Activated CD4-positive, alpha-beta T cell treated with anti-CD3 and anti-CD28 coated beads, Interleukin-2, amount 10 ng/mL, durations not matched to agents 24 days and 14 days (primary cell): ENCODE measurements around the gene METTL2B. TPM values are rescaled to one million over a fixed set of nuclear protein-coding genes. Genes with fewer than 3 reads are reported as not detected.
"Not testable (repeated sequence)": the region's sequence is repeated elsewhere in the genome, so short reads cannot be mapped to it uniquely, and the experiment has no call there.

ENCODE experiments used
- DNase-seq: peaks from one replicate; pipeline ENCODE4 v3.0.0; 2022
- H3K27ac Mint-ChIP-seq: one replicate; pipeline ENCODE4 v1.8.0; 2022; ENCODE audit warnings: mild to moderate bottlenecking, mixed read lengths
- H3K27me3 Mint-ChIP-seq: one replicate; pipeline ENCODE4 v1.8.0; 2022; ENCODE audit warnings: mixed read lengths
- H3K36me3 Mint-ChIP-seq: one replicate; pipeline ENCODE4 v1.8.0; 2022; ENCODE audit warnings: low read depth, mild to moderate bottlenecking, mixed read lengths
- H3K4me1 Mint-ChIP-seq: one replicate; pipeline ENCODE4 v1.8.0; 2021; ENCODE audit warnings: mixed read lengths
- H3K4me3 Mint-ChIP-seq: one replicate; pipeline ENCODE4 v1.8.0; 2022; ENCODE audit warnings: mild to moderate bottlenecking, moderate library complexity, mixed read lengths
- H3K9me3 Mint-ChIP-seq: one replicate; pipeline ENCODE4 v1.8.0; 2021; ENCODE audit warnings: mixed read lengths
- intact Hi-C: fragments of 100-400 bp; cut with micrococcal nuclease; formaldehyde crosslinking; loops from one replicate; pipeline ENCODE4 v1.15.1; 2023
- total RNA-seq: library from RNA; stranded (reverse); gene quantifications from 2 replicates; pipeline ENCODE4 v1.2.3, GENCODE V29; 2022

Gene METTL2B, protein sequence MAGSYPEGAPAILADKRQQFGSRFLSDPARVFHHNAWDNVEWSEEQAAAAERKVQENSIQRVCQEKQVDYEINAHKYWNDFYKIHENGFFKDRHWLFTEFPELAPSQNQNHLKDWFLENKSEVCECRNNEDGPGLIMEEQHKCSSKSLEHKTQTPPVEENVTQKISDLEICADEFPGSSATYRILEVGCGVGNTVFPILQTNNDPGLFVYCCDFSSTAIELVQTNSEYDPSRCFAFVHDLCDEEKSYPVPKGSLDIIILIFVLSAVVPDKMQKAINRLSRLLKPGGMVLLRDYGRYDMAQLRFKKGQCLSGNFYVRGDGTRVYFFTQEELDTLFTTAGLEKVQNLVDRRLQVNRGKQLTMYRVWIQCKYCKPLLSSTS
- 61.1 and 71.3 TPM in 2 replicates for total RNA-seq

DNA sequence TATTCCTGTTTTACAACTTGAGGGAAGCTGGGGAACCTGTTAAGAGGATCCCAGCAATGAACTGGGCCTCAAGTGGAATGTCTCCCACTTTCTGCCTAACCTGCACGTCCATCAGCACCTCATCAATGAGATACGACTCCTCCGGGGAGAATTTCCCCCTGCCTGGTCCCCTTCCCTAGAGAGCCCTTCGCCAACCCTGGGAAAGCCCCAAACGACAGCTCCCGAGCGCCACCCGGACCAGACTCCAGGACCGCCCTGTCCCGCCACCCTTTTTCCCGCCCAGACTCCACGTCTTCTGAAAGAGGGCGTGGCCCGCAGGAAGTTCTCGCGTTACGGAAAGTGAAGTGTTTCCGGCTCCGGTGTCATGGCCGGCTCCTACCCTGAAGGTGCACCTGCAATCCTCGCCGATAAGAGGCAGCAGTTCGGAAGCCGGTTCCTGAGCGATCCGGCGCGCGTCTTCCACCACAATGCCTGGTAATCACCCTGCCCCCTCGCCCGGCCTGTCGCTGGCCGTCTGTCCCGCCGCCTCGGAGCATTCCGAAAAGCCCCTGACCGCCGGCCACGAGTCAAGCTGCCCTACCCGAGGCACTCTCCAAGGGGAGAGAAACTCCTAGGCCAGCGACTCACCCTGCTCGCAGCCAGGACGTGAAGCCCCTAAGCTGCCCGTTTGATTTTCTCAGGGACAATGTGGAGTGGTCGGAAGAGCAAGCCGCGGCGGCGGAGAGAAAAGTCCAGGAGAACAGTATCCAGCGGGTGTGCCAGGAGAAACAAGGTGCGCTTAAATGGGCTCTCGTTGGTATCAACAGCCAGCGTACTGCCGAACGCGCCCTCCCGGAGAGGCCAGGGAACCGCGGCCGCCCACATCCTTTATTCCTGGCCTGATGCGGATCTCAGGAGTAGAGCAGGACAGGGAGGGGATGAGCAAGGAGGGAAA lies at the start of gene METTL2B:
Gene METTL2B (plus strand): TSS at position 347 of the 934 bp plus-strand sequence. CDS start 18 bp downstream, at position 365.
- H3K9me3 Mint-ChIP-seq, H3K27me3 Mint-ChIP-seq: not testable (repeated sequence)
- intact Hi-C loops = loop anchor here (1.0 to 5.0 kb wide), 5 partner anchors 17 to 406 kb away; partner anchors contain the start of gene RBM28
- H3K4me3 Mint-ChIP-seq = peak within 1 kb of the TSS; percentile 98
- peak; percentile 98 for DNase-seq
- peak within 1 kb of the TSS; percentile 97 for H3K27ac Mint-ChIP-seq
- H3K4me1 Mint-ChIP-seq = peaks cover 15% of the 10 kb centered on the region
- peaks cover 19% of the 10 kb centered on the region for H3K36me3 Mint-ChIP-seq

DNA sequence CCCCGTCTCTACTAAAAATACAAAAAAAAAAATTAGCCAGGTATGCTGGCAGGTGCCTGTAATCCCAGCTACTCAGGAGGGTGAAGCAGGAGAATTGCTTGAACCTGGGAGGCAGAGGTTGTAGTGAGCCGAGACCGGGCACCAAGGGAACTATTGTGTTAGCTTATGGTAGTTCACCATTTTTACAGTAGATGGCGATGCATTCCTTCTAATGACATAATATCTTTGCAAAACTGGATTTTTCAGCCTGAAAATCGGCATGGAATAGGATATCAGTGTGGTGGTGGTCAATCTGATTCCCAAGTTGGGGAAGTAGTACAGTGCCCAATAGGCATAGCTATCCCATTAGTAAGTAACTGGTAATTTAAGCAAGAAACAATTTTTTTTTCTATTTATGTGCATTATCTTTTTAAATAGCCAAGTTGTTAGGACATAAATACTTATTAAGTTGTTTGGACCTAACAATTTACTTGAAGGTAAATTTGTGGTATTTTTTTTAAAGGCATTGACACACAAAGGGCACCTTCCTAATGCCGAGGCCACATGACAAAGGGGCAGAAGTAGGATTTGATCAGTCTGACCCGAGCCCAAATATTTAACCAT lies 49.2 kb upstream of the METTL2B start:
- no peaks in the 10 kb centered on the region for H3K36me3 Mint-ChIP-seq
- H3K9me3 Mint-ChIP-seq = no peaks in the 10 kb centered on the region
- DNase-seq = peak; percentile 81
- intact Hi-C loops = loop anchor here (1.0 to 5.0 kb wide), 2 partner anchors 34 to 50 kb away; partner anchors contain the start of gene METTL2B
- no peak overlapping the region for H3K4me3 Mint-ChIP-seq
- peaks cover 6% of the 10 kb centered on the region for H3K27me3 Mint-ChIP-seq
- no peak overlapping the region for H3K27ac Mint-ChIP-seq
- H3K4me1 Mint-ChIP-seq = peaks cover 18% of the 10 kb centered on the region

DNA sequence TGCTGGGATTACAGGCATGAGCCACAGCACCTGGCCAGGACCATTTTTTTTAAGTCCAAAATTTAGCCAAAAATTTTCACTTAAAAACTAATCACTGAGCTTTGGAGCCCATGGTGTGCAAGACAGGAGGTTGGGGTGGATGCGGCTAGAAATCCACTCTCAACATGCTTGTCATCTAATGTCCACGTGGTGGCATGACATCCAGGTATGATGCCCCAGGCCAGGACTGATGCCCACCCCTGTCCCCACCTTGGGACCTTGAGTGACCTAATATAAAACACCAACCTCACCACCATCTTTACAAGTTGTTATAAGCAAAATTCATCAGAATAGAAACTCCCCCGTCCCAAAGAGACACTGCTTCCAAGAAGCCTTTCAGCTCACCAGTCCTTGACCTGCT lies 46.3 kb upstream of the METTL2B start:
- Mint-ChIP-seq H3K27ac (no peak overlapping the region), H3K36me3 (no peaks in the 10 kb centered on the region)
- no peak for DNase-seq

DNA sequence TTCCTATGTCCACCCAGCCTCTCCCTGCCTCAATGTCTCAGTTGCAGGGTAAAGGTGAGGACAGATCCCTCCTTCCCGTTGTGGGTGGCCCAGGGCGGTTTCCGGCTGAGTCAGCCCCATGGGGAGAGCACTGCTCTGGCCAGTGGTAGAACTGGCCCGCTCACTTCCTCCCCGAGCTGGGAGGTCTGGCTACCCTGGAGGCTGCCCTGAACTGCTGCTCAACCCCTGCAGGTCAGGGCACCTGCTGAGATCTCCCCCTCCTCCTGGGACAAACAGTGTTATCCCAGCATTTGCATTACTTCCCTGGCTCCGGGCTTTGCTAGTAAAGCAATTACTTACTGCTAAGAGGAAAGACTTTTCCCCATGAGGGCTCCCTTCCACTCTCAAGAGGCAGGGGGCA lies 45.3 kb upstream of the METTL2B start:
- Mint-ChIP-seq H3K4me3 (no peak overlapping the region), H3K4me1 (peaks cover 18% of the 10 kb centered on the region), H3K36me3 (no peaks in the 10 kb centered on the region), H3K27me3 (peaks cover 17% of the 10 kb centered on the region), H3K9me3 (no peaks in the 10 kb centered on the region), H3K27ac (no peak overlapping the region)
- intact Hi-C loops = no loop called here
- DNase-seq = no peak

More for the DNA sequence above, 46.3 kb upstream of the METTL2B start:
- Mint-ChIP-seq H3K4me1 (peaks cover 18% of the 10 kb centered on the region), H3K27me3 (peaks cover 13% of the 10 kb centered on the region), H3K4me3 (no peak overlapping the region), H3K9me3 (no peaks in the 10 kb centered on the region)
- intact Hi-C loops = no loop called here

DNA sequence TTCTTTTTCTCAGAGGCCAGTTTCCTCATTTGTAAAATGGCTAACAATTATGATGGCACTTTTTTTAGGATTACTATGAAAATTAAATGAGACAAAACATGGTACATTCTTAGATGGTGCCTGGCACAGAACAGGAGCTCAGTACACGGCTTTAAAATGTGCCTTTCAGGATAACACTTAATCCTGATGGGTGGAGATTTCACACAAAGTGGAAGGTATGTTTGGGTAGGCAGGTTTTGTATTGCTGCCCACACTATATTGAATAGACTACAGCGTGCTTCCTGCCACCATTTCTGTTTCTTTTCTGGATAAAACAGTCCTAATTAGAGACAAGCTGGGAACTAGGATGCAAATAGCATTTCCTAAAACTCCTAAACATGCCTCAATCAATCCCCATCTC lies 44.8 kb upstream of the METTL2B start:
- intact Hi-C loops = no loop called here
- Mint-ChIP-seq H3K27ac (no peak overlapping the region), H3K27me3 (peaks cover 19% of the 10 kb centered on the region), H3K4me1 (peaks cover 18% of the 10 kb centered on the region), H3K4me3 (no peak overlapping the region), H3K36me3 (no peaks in the 10 kb centered on the region), H3K9me3 (no peaks in the 10 kb centered on the region)
- no peak for DNase-seq

DNA sequence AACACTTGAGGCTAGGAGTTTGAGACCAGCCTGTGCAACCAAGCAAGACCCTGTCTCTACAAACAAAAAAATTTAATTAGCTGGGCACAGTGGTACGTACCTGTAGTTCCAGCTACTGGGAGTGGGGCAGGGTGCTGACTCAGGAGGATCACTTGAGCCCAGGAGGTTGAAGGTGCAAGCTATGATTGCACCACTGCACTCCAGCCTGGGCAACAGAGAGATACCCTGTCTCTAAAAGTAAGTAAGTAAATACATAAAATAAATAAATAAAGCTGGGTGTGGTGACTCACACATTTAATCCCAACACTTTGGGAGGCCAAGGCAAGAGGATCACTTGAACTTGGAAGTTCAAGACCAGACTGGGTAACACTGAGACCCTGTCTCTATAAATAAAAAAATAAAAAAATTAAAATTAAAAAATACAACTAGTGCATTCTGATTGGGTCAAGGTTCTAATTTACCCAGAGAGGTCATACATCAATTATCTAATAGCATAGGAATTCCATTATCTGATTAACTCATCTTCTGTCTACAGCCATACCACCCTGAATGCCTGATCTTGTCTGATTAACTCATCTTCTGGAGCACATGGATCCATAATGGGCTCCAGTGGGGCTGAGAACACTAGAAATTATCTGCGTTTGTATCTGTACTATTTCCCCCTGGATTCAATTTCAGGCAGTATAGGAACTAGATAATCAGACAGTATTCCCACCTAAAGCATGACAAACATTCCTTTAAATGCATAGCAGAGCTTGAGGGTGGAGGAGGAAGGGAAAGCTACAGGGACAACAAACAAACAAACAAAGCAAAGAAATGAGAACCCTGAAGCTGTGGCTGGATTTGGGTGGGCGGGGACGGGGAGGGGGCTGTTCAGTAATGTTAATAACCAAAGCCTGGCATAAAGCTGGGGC lies 41.9 kb upstream of the METTL2B start:
- H3K36me3 Mint-ChIP-seq = no peaks in the 10 kb centered on the region
- intact Hi-C loops = no loop called here
- H3K27me3 Mint-ChIP-seq = peaks cover 18% of the 10 kb centered on the region
- no peaks in the 10 kb centered on the region for H3K9me3 Mint-ChIP-seq
- peaks cover 7% of the 10 kb centered on the region for H3K4me1 Mint-ChIP-seq
- H3K27ac Mint-ChIP-seq = no peak overlapping the region
- no peak for DNase-seq
- no peak overlapping the region for H3K4me3 Mint-ChIP-seq

DNA sequence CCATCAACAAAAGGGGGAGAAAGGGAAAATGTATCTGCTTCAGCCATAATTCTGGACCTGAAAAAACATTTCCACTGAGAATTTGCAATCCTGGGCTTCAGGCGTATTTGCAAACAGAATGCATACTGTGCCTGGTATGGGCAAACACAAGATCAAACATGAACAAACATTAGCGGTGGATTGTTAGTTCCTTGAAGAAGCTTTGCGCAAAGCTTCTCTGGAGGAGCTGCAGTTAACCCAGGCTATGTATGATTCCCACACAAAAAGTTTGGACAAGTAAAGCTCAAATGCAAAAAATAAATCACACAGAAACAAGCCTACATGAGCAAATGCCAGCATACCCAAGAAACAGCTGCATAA lies 41.2 kb upstream of the METTL2B start:
- intact Hi-C loops = no loop called here
- H3K4me1 Mint-ChIP-seq = peaks cover 6% of the 10 kb centered on the region

DNA sequence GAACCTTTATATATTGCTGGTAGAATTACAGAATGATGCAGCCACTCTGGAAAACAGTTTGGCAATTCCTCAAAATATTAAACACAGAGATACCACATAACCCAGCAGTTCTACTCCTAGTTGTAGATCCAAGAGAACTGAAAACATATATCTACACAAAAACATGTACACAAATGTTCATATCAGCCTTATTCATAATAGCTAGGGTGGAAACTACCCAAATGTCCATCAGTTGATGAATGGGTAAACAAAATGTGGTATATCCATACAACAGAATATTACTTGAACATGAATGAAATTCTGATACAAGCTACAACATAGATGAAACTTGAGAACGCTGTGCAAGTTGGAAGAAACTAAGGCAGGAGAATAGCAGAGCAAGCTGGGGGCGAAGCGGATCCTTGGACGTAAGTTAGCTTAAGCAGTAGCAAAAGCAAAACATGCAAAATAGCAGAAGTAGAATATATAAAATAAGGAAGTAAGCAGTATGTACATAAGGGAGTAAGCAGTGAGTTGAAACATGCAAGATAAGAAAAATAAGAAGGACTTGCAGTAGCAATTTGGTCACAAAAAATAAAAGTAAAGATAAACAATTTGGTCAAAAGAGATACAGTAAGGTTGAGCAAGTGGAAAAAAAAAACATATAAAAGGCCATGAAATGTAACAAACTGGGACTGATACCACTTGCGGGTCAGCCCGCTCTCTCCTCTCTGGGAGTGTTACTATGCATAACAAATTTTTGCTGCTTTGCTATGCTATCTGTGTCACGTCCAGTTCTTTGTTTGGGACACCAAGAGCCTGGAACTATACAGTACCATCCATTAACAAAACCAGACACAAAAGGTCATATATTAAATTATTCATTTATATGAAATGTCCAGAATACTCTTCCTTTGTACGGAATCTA lies 38.9 kb upstream of the METTL2B start:
- Mint-ChIP-seq H3K4me3 (no peak overlapping the region), H3K9me3 (no peaks in the 10 kb centered on the region), H3K36me3 (no peaks in the 10 kb centered on the region), H3K4me1 (peaks cover 2% of the 10 kb centered on the region), H3K27ac (no peak overlapping the region), H3K27me3 (peaks cover 15% of the 10 kb centered on the region)
- intact Hi-C loops = no loop called here
- DNase-seq = no peak

More for the DNA sequence above, 41.2 kb upstream of the METTL2B start:
- peaks cover 17% of the 10 kb centered on the region for H3K27me3 Mint-ChIP-seq
- no peak overlapping the region for H3K4me3 Mint-ChIP-seq
- no peak for DNase-seq
- H3K9me3 Mint-ChIP-seq = no peaks in the 10 kb centered on the region
- no peak overlapping the region for H3K27ac Mint-ChIP-seq
- no peaks in the 10 kb centered on the region for H3K36me3 Mint-ChIP-seq

DNA sequence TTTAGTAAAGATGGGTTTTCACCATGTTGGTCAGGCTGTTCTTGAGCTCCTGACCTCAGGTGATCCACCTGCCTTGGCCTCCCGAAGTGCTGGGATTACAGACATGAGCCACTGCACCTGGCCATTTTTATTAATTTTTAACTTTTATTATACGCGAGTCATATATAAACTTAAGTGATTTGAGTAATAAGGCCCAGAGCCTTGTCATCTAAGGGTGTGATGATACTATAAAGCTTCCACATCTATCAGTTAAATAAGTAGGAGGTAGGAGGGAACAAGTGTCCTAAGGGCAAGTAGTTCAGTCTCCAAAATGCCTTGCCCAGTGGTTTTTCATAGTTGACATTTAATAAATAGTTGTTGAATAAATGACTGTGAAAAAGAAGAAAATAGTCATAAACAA lies 34.2 kb upstream of the METTL2B start:
- Mint-ChIP-seq H3K27ac (no peak overlapping the region), H3K4me3 (no peak overlapping the region), H3K27me3 (peaks cover 2% of the 10 kb centered on the region), H3K4me1 (peaks cover 16% of the 10 kb centered on the region), H3K36me3 (no peaks in the 10 kb centered on the region), H3K9me3 (no peaks in the 10 kb centered on the region)
- DNase-seq = no peak
- intact Hi-C loops = loop anchor here (2.0 kb wide), 1 partner anchor 16 kb away; no protein-coding TSS in a partner anchor

DNA sequence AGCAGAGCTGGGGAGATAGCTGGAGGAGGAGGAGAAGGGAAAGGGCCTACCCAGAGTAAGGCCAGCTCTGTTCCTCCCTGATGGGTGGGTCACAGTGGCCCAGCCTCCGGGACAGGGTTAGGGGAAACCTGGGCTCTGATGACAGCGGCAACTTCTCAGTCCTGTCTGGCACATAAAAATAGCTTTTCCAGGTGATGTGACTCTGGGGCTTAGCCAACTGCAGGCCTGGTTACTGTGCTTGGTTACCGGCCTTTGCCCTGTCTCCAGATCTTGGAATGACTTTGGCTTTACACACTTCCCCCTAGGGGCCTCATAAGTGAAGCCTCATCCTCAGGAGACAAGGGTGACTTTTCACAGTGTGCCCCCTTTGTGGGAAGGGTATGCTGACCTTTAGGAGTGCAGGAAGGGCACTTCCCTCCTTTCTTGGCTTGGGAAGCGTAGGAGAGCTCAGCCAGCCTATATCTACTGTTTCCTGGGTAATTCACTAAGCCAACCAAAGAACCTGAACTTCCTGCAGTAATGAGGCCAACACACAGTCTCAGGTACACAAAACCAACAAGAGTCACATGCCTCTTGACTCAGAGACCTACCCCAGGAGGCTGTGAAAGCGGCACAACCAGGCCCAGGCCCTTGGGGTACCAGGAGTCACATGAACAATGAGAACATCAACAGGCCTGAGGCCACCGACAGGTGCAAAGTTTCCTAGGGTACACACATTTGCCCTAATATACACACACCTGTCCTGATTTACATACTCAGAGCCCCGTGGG lies 32.5 kb upstream of the METTL2B start:
- no peaks in the 10 kb centered on the region for H3K9me3 Mint-ChIP-seq
- H3K4me1 Mint-ChIP-seq = peaks cover 20% of the 10 kb centered on the region
- H3K36me3 Mint-ChIP-seq = no peaks in the 10 kb centered on the region
- H3K27ac Mint-ChIP-seq = no peak overlapping the region
- no peak overlapping the region for H3K4me3 Mint-ChIP-seq
- H3K27me3 Mint-ChIP-seq = no peaks in the 10 kb centered on the region
- intact Hi-C loops = loop anchor here (2.0 kb wide), 1 partner anchor 15 kb away; no protein-coding TSS in a partner anchor
- no peak for DNase-seq

DNA sequence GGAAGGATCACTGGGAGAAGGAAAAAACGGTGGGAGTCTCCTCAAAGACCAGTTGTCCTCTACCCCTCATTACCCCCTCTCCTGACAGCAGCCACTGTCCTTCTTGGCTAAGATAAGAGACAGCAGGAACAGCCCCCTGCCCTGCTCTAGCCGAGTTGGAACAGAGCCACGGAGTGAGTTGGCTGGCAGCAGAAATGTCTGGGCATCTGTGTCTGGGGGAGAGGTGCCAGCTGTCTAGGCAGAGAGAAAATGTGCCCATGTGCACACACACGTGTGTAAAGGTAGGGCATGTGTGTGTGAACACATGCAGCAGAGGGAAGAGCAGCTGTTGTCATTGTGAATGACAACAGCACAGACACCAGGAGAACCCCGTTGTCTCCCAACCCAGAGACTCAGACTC lies 30.2 kb upstream of the METTL2B start:
- DNase-seq = no peak
- Mint-ChIP-seq H3K36me3 (no peaks in the 10 kb centered on the region), H3K9me3 (peaks cover 3% of the 10 kb centered on the region), H3K27me3 (no peaks in the 10 kb centered on the region), H3K4me3 (no peak overlapping the region), H3K4me1 (peaks cover 35% of the 10 kb centered on the region), H3K27ac (no peak overlapping the region)
- intact Hi-C loops = no loop called here
